Endothelial cell of umbilical vein (primary cell): ENCODE measurements around the gene CHMP3. TPM values are rescaled to one million over a fixed set of nuclear protein-coding genes. Genes with fewer than 3 reads are reported as not detected.

Experiments used
- BruUV-seq: library from RNA; stranded (reverse); fragments of 400-500 nt; replicated peaks from 2 replicates; lab custom pipeline; 2021; lab: Mats Ljungman, UMichigan
- CTCF ChIA-PET: fragments of 300-600, 350-600 bp; sonication (Branson Sonifier 250); formaldehyde crosslinking; loops from one replicate; lab custom pipeline; 2021; ENCODE audit warnings: antibody characterized with exemption, inconsistent platforms; lab: Charles Lee
- POLR2A ChIA-PET: fragments of 300-600, 350-600 bp; sonication (Branson Sonifier 250); formaldehyde crosslinking; loops from one replicate; lab custom pipeline; 2021; ENCODE audit warnings: antibody characterized with exemption, inconsistent platforms; lab: Charles Lee
- DNase-seq: peaks from one replicate; pipeline ENCODE4 v3.0.0-alpha.2; 2011; ENCODE audit warnings: low read depth, low spot score
- FAIRE-seq: peaks from 2 replicates; lab custom pipeline; 2011; peaks lifted over from hg19 to GRCh38; lab: Jason Lieb, UNC
- H2AFZ ChIP-seq: 2 replicates; pipeline ENCODE4 v1.6.0; 2012; ENCODE audit warnings: low read depth, low read length, control low read depth, inconsistent platforms
- H3K27ac ChIP-seq: 2 replicates; pipeline ENCODE4 v1.5.1; 2011; ENCODE audit warnings: low read depth, mild to moderate bottlenecking, control low read depth, low read length, moderate library complexity; ENCODE audit not compliant: insufficient read depth
- H3K27me3 ChIP-seq, 2 experiments: 2 replicates each; pipeline versions ENCODE4 v1.6.0 to v1.6.1; 2011; ENCODE audit warnings: low read length in 2 of 2, mixed read lengths in 1 of 2; ENCODE audit not compliant: control insufficient read depth in 2 of 2, insufficient read depth in 2 of 2
- H3K36me3 ChIP-seq, 2 experiments: 2 replicates in 1 of 2; 3 replicates in 1 of 2; pipeline ENCODE4 v1.5.1; 2011; ENCODE audit warnings: low read length in 2 of 2, mild to moderate bottlenecking in 1 of 2, moderate library complexity in 1 of 2; ENCODE audit not compliant: control insufficient read depth in 2 of 2, insufficient read depth in 2 of 2; ENCODE audit errors: extremely low read depth in 1 of 2
- H3K4me1 ChIP-seq: 3 replicates; pipeline ENCODE4 v1.5.1; 2011; ENCODE audit warnings: mild to moderate bottlenecking, low read length; ENCODE audit not compliant: control insufficient read depth, insufficient read depth; ENCODE audit errors: extremely low read depth
- H3K4me2 ChIP-seq: 2 replicates; pipeline ENCODE4 v1.6.1; 2011; ENCODE audit warnings: low read length, control low read depth, mixed read lengths; ENCODE audit not compliant: insufficient read depth
- H3K4me3 ChIP-seq, 3 experiments: fragments of 200-600 bp in 1 of 3; sonication (generic), shearing (Covaris generic) in 1 of 3; replicated peaks in 1 of 3; 2 replicates each; pipeline ENCODE4 v1.5.1; 2011 to 2016; ENCODE audit warnings: control low read depth in 3 of 3, low read length in 3 of 3, mild to moderate bottlenecking in 2 of 3, inconsistent platforms in 1 of 3, low read depth in 1 of 3, moderate library complexity in 1 of 3; ENCODE audit not compliant: insufficient read depth in 1 of 3
- H3K79me2 ChIP-seq: 2 replicates; pipeline ENCODE4 v1.6.0; 2012; ENCODE audit warnings: low read length, inconsistent platforms; ENCODE audit not compliant: control insufficient read depth, insufficient read depth
- H3K9ac ChIP-seq: replicated peaks from 2 replicates; pipeline ENCODE3; 2011; ENCODE audit warnings: low read length, control low read depth; ENCODE audit not compliant: insufficient read depth; ENCODE audit errors: extremely low read depth
- H3K9me1 ChIP-seq: replicated peaks from 3 replicates; pipeline ENCODE4 v1.6.0; 2011; ENCODE audit warnings: mild to moderate bottlenecking, low read length; ENCODE audit not compliant: control insufficient read depth, insufficient read depth; ENCODE audit errors: extremely low read depth
- H3K9me3 ChIP-seq: replicated peaks from 2 replicates; pipeline ENCODE4 v1.5.1; 2012; ENCODE audit warnings: low read length, inconsistent platforms; ENCODE audit not compliant: control insufficient read depth, insufficient read depth
- H4K20me1 ChIP-seq: replicated peaks from 2 replicates; pipeline ENCODE3; 2011; ENCODE audit warnings: mild to moderate bottlenecking, low read length; ENCODE audit not compliant: control insufficient read depth, insufficient read depth; ENCODE audit errors: extremely low read depth
- CTCF ChIP-seq, 2 donors: IDR thresholded peaks; 1 replicate in 1 of 2; 2 replicates in 1 of 2; pipeline ENCODE4 v1.5.1; 2011; ENCODE audit warnings: low read length in 2 of 2, mild to moderate bottlenecking in 2 of 2, moderate library complexity in 2 of 2, control low read depth in 1 of 2, inconsistent platforms in 1 of 2, low read depth in 1 of 2; ENCODE audit not compliant: insufficient read depth in 1 of 2; ENCODE audit errors: extremely low read depth in 1 of 2
- EZH2 ChIP-seq: IDR thresholded peaks from 2 replicates; pipeline ENCODE4 v1.6.1; 2012; ENCODE audit warnings: borderline replicate concordance, low read depth, mild to moderate bottlenecking, moderate library complexity, low read length, inconsistent platforms; ENCODE audit not compliant: severe bottlenecking
- FOS ChIP-seq: IDR thresholded peaks from 2 replicates; pipeline ENCODE4 v1.6.1; 2011; ENCODE audit warnings: mild to moderate bottlenecking, low read length, moderate library complexity, borderline replicate concordance; ENCODE audit not compliant: insufficient read depth
- GATA2 ChIP-seq: IDR thresholded peaks from 2 replicates; pipeline ENCODE4 v1.7.0; 2011; ENCODE audit warnings: low read depth, mild to moderate bottlenecking, moderate library complexity, mixed read lengths, low read length; ENCODE audit not compliant: insufficient read length, insufficient read depth
- JUN ChIP-seq: IDR thresholded peaks from 2 replicates; pipeline ENCODE4 v1.6.1; 2011; ENCODE audit warnings: borderline replicate concordance, low read depth; ENCODE audit not compliant: insufficient read length, insufficient read depth
- MAX ChIP-seq: IDR thresholded peaks from 2 replicates; pipeline ENCODE4 v1.6.1; 2011; ENCODE audit not compliant: insufficient read depth, insufficient read length
- MYC ChIP-seq: IDR thresholded peaks from one replicate; pipeline ENCODE4 v1.6.1; 2011; ENCODE audit warnings: mild to moderate bottlenecking, low read depth, low read length
- POLR2A ChIP-seq: IDR thresholded peaks from 2 replicates; pipeline ENCODE4 v1.6.1; 2012; ENCODE audit warnings: low read depth, mild to moderate bottlenecking, control low read depth, low read length
- POLR2AphosphoS5 ChIP-seq: IDR thresholded peaks from 2 replicates; pipeline ENCODE4 v1.6.1; 2012; ENCODE audit warnings: low read depth, mild to moderate bottlenecking, control low read depth, low read length, moderate library complexity; ENCODE audit not compliant: insufficient read depth
- dilution Hi-C: fragments of 300-500 bp; cut with MboI; formaldehyde crosslinking; loops from one replicate; pipeline ENCODE4 v1.15.0; 2019; ENCODE audit warnings: low sequenced_read_pairs; ENCODE audit not compliant: extremely low pct_ligation_motif_present
- intact Hi-C: fragments of 100-400 bp; cut with micrococcal nuclease; formaldehyde crosslinking; loops from one replicate; pipeline ENCODE4 v1.10.0; 2022
- polyA plus RNA-seq, 4 experiments: library from polyadenylated mRNA; depleted of rRNA in 3 of 4; stranded (reverse) in 3 of 4; unstranded in 1 of 4; fragments of >200 nt; gene quantifications; 2 replicates each; pipeline versions ENCODE4 v1.2.1 to v1.2.3, GENCODE V29; 2011 to 2012; ENCODE audit warnings: missing spikeins in 1 of 4
- total RNA-seq: library from RNA; stranded (reverse); gene quantifications from 2 replicates; pipeline ENCODE4 v1.2.3, GENCODE V29; 2021

The CHMP3 gene
- total and polyA plus RNA-seq, 2 donors (not counting 3 experiments of a cell fraction or from before 2014, with no cell fraction given), result 48.1 to 92.2 TPM

GRCh38 chr2:86556508-86556907 lies 6.7 kb downstream of the CHMP3 start:
- no peaks in the 10 kb centered on the region for H3K9me1 ChIP-seq
- no peak overlapping the region for H2AFZ ChIP-seq
- FAIRE-seq (no peak), DNase-seq (no peak)
- peaks cover 58% of the 10 kb centered on the region for H3K79me2 ChIP-seq
- BruUV-seq, result no TSS peak
- dilution Hi-C loops, result no loop called here
- no peaks in the 10 kb centered on the region for H3K4me1 ChIP-seq
- POLR2A ChIA-PET, result no interaction called here
- no peaks in the 10 kb centered on the region for H4K20me1 ChIP-seq
- H3K9ac ChIP-seq, result no peak overlapping the region
- no peak overlapping the region for H3K4me2 ChIP-seq
- CTCF ChIA-PET, result no interaction called here
- no peak overlapping the region for H3K4me3 ChIP-seq
- H3K36me3 ChIP-seq, result no peaks in the 10 kb centered on the region
- H3K27me3 ChIP-seq, result no peaks in the 10 kb centered on the region
- intact Hi-C loops, result no loop called here
- no peak overlapping the region for H3K27ac ChIP-seq
- H3K9me3 ChIP-seq, result no peaks in the 10 kb centered on the region
- TF ChIP-seq FOS, result no peak
- TF ChIP-seq JUN, result no peak
- no peak for TF ChIP-seq MYC
- TF ChIP-seq GATA2, result no peak
- no peak for TF ChIP-seq EZH2
- TF ChIP-seq POLR2A, result no peak
- TF ChIP-seq MAX, result no peak
- no peak for TF ChIP-seq CTCF (IDR thresholded peaks at IDR 0.05; ENCODE audit: extremely low read depth in 1 of 2, insufficient read depth in 1 of 2, low read depth in 1 of 2, low read length in 2 of 2)
- no peak for TF ChIP-seq POLR2AphosphoS5
